PC-3 (cell line): ENCODE data around the gene BCKDHB. TPM values are rescaled to one million over a fixed set of nuclear protein-coding genes. Genes with fewer than 3 reads are reported as not detected.

ENCODE experiments used
- ATAC-seq: fragments of 200-7000 bp; cut with Tn5 transposase; 2 replicates; pipeline ENCODE4 v1.9.1; 2020; ENCODE audit warnings: mild to moderate bottlenecking, moderate library complexity
- BruUV-seq: library from RNA; stranded (reverse); fragments of 400-500 nt; replicated peaks from 2 replicates; lab custom pipeline; 2021; lab: Mats Ljungman, UMichigan
- CTCF ChIA-PET: fragments of 300-600 bp; sonication (Branson Sonifier 250); formaldehyde crosslinking; loops from one replicate; lab custom pipeline; 2022; ENCODE audit warnings: antibody characterized with exemption; lab: Charles Lee
- POLR2A ChIA-PET: fragments of 300-600 bp; sonication (Branson Sonifier 250); formaldehyde crosslinking; loops from one replicate; lab custom pipeline; 2022; ENCODE audit warnings: antibody characterized with exemption; ENCODE audit not compliant: unreplicated experiment; lab: Charles Lee
- DNase-seq: peaks from one replicate; pipeline ENCODE4 v3.0.0-alpha.2; 2015
- H2AFZ ChIP-seq: fragments of 300-600 bp; sonication (generic); 2 replicates; pipeline ENCODE4 v1.6.0; 2016; ENCODE audit warnings: antibody characterized with exemption, low read length
- H3F3A ChIP-seq: fragments of 300-600 bp; sonication (generic); one replicate; pipeline ENCODE4 v1.6.0; 2017; ENCODE audit warnings: antibody characterized with exemption, low read length, control low read depth, mild to moderate bottlenecking; ENCODE audit not compliant: unreplicated experiment
- H3K27ac ChIP-seq: fragments of 300-600 bp; sonication (generic); 2 replicates; pipeline ENCODE4 v1.5.1; 2016; ENCODE audit warnings: mild to moderate bottlenecking, low read length
- H3K27me3 ChIP-seq: fragments of 300-600 bp; sonication (generic); 2 replicates; pipeline ENCODE4 v1.6.1; 2016; ENCODE audit warnings: low read length, mixed read lengths
- H3K36me3 ChIP-seq: fragments of 300-600 bp; sonication (generic); 2 replicates; pipeline ENCODE4 v1.6.1; 2016; ENCODE audit warnings: low read depth, mixed run types, low read length, mixed read lengths
- H3K4me1 ChIP-seq: fragments of 300-600 bp; sonication (generic); 2 replicates; pipeline ENCODE4 v1.5.1; 2016; ENCODE audit warnings: low read length; ENCODE audit not compliant: insufficient read depth
- H3K4me2 ChIP-seq: fragments of 300-600 bp; sonication (generic); 2 replicates; pipeline ENCODE4 v1.6.0; 2016; ENCODE audit warnings: low read length
- H3K4me3 ChIP-seq: fragments of 300-600 bp; sonication (generic); 2 replicates; pipeline ENCODE4 v1.5.1; 2016; ENCODE audit warnings: mild to moderate bottlenecking, low read length, mixed read lengths
- H3K79me2 ChIP-seq: fragments of 300-600 bp; sonication (generic); 2 replicates; pipeline ENCODE4 v1.6.1; 2017; ENCODE audit warnings: low read length, mixed read lengths
- H3K9ac ChIP-seq: fragments of 300-600 bp; sonication (generic); 2 replicates; pipeline ENCODE4 v1.6.0; 2016; ENCODE audit warnings: mild to moderate bottlenecking, low read length
- H3K9me2 ChIP-seq: fragments of 300-600 bp; sonication (generic); replicated peaks from 2 replicates; pipeline ENCODE4 v1.6.1; 2016; ENCODE audit warnings: mixed run types, low read length, mixed read lengths
- H3K9me3 ChIP-seq: fragments of 300-600 bp; sonication (generic); 2 replicates; pipeline ENCODE4 v1.6.1; 2016; ENCODE audit warnings: low read length, mixed read lengths
- H4K20me1 ChIP-seq: fragments of 300-600 bp; sonication (generic); 2 replicates; pipeline ENCODE4 v1.6.1; 2016; ENCODE audit warnings: low read length, mixed read lengths
- CTCF ChIP-seq: fragments of 300-600 bp; sonication (generic); conservative IDR thresholded peaks from 2 replicates; pipeline ENCODE4 v1.5.1; 2017; ENCODE audit warnings: antibody characterized with exemption, low read depth, mild to moderate bottlenecking, low read length
- EZH2 ChIP-seq: fragments of 300-600 bp; sonication (generic); IDR thresholded peaks from one replicate; pipeline ENCODE4 v1.6.1; 2017; ENCODE audit warnings: antibody characterized with exemption, mild to moderate bottlenecking, low read length; ENCODE audit not compliant: unreplicated experiment
- EZH2phosphoT487 ChIP-seq: fragments of 300-600 bp; sonication (generic); IDR thresholded peaks from 2 replicates; pipeline ENCODE4 v1.6.1; 2018; ENCODE audit warnings: mild to moderate bottlenecking, antibody characterized with exemption, low read length, borderline replicate concordance
- intact Hi-C: fragments of 100-400 bp; cut with micrococcal nuclease; formaldehyde crosslinking; loops from 2 replicates; pipeline ENCODE4 v1.9.0; 2023
- total RNA-seq: library from RNA; depleted of rRNA; stranded (reverse); fragments of >200 nt; gene quantifications from 2 replicates; pipeline ENCODE4 v1.2.3, GENCODE V29; 2014

BCKDHB gene
- total RNA-seq, 1 experiment from 2014 or later, result 9.9 TPM

GRCh38 chr6:80263585-80263984 is 157.1 kb downstream of the BCKDHB start:
- no peak overlapping the region for H3K27ac ChIP-seq
- ATAC-seq (no peak), DNase-seq (no peak)
- H3K79me2 ChIP-seq, result no peaks in the 10 kb centered on the region
- ChIA-PET POLR2A (no interaction called here), CTCF (no interaction called here)
- H3F3A ChIP-seq, result no peaks in the 10 kb centered on the region
- no peaks in the 10 kb centered on the region for H3K36me3 ChIP-seq
- H3K4me2 ChIP-seq, result no peak overlapping the region
- H3K9me3 ChIP-seq, result no peaks in the 10 kb centered on the region
- intact Hi-C loops, result no loop called here
- no peak overlapping the region for H2AFZ ChIP-seq
- H3K9me2 ChIP-seq, result no peaks in the 10 kb centered on the region
- no peak overlapping the region for H3K4me3 ChIP-seq
- TF ChIP-seq EZH2 (no peak), EZH2phosphoT487 (no peak), CTCF (no peak)
- no peaks in the 10 kb centered on the region for H3K4me1 ChIP-seq
- H3K9ac ChIP-seq, result no peak overlapping the region
- H4K20me1 ChIP-seq, result no peaks in the 10 kb centered on the region
- no TSS peak for BruUV-seq
- no peaks in the 10 kb centered on the region for H3K27me3 ChIP-seq

- no TSS peak for BruUV-seq
- no peaks in the 10 kb centered on the region for H3K9me3 ChIP-seq
- POLR2A ChIA-PET, result no interaction called here
Measured at GRCh38 chr6:80268865-80269730, 162.6 kb downstream of the BCKDHB start.

More at GRCh38 chr6:80268865-80269730, 162.6 kb downstream of the BCKDHB start:
- H3K4me1 ChIP-seq, result no peaks in the 10 kb centered on the region
- ATAC-seq, result no peak
- H2AFZ ChIP-seq, result no peak overlapping the region
- H3K4me2 ChIP-seq, result no peak overlapping the region
- DNase-seq, result no peak
- no peak overlapping the region for H3K4me3 ChIP-seq
- no peaks in the 10 kb centered on the region for H3K9me2 ChIP-seq
- H3K36me3 ChIP-seq, result no peaks in the 10 kb centered on the region
- TF ChIP-seq EZH2phosphoT487 (no peak), EZH2 (no peak), CTCF (no peak)
- no peak overlapping the region for H3K27ac ChIP-seq
- no peak overlapping the region for H3K9ac ChIP-seq
- intact Hi-C loops, result no loop called here
- no peaks in the 10 kb centered on the region for H3K27me3 ChIP-seq
- no peaks in the 10 kb centered on the region for H3F3A ChIP-seq
- CTCF ChIA-PET, result no interaction called here
- no peaks in the 10 kb centered on the region for H3K79me2 ChIP-seq
- H4K20me1 ChIP-seq, result no peaks in the 10 kb centered on the region
